ENCODE results near the gene UNG. TPM values are rescaled to one million over a fixed set of nuclear protein-coding genes. Genes with fewer than 3 reads are reported as not detected.
"Not testable (repeated sequence)": the region's sequence is repeated elsewhere in the genome, so short reads cannot be mapped to it uniquely, and the experiment has no call there.

Gene UNG
- total RNA-seq = 21.8 and 24.7 TPM in 2 replicates

- peak; percentile 82 to 96 for DNase-seq (ENCODE audit: low read depth in 2 of 2)
These were observed at the start of gene UNG for GRCh38 chr12:109097435-109098182. Gene UNG, plus strand, starts transcription at chr12:109097597. Its CDS starts 83 bp downstream, at chr12:109097680.

GRCh38 chr12:109048706-109049105 is 48.7 kb upstream of the UNG start:
- DNase-seq (ENCODE audit: low read depth in 2 of 2) = not testable (repeated sequence)

GRCh38 chr12:109049794-109050193 is 47.6 kb upstream of the UNG start:
- not testable (repeated sequence) for DNase-seq (ENCODE audit: low read depth in 2 of 2)

GRCh38 chr12:109052097-109052413 is 45.3 kb upstream of the UNG start:
- DNase-seq (ENCODE audit: low read depth in 2 of 2) = no peak

GRCh38 chr12:109052414-109053323 is 44.7 kb upstream of the UNG start, which contains the start of gene USP30:
Gene USP30, plus strand, starts transcription at chr12:109052576. Its CDS starts 103 bp downstream, at chr12:109052679.
- DNase-seq (ENCODE audit: low read depth in 2 of 2) = peak; percentile 83 to 89

GRCh38 chr12:109053382-109054123 is 43.8 kb upstream of the UNG start:
- peak in 1 of 2 donors; percentile 2 for DNase-seq (ENCODE audit: low read depth in 2 of 2)

GRCh38 chr12:109054124-109054513 is 43.3 kb upstream of the UNG start:
- DNase-seq (ENCODE audit: low read depth in 2 of 2) = not testable (repeated sequence)

GRCh38 chr12:109054520-109054919 is 42.9 kb upstream of the UNG start:
- no peak for DNase-seq (ENCODE audit: low read depth in 2 of 2)

- no peak for DNase-seq (ENCODE audit: low read depth in 2 of 2)
These were observed 40.5 kb upstream of the UNG start for GRCh38 chr12:109056891-109057290.

GRCh38 chr12:109057376-109057775 is 40.0 kb upstream of the UNG start:
- no peak for DNase-seq (ENCODE audit: low read depth in 2 of 2)

- DNase-seq (ENCODE audit: low read depth in 2 of 2) = no peak
These were observed 38.6 kb upstream of the UNG start for GRCh38 chr12:109058773-109059172.

GRCh38 chr12:109064143-109064542 is 33.3 kb upstream of the UNG start:
- no peak for DNase-seq (ENCODE audit: low read depth in 2 of 2)

- DNase-seq (ENCODE audit: low read depth in 2 of 2) = no peak
These were observed 32.1 kb upstream of the UNG start for GRCh38 chr12:109065154-109065852.

GRCh38 chr12:109065853-109066193 is 31.6 kb upstream of the UNG start:
- no peak for DNase-seq (ENCODE audit: low read depth in 2 of 2)

GRCh38 chr12:109069307-109070271 is 27.8 kb upstream of the UNG start:
- DNase-seq (ENCODE audit: low read depth in 2 of 2) = no peak

GRCh38 chr12:109074866-109075265 is 22.5 kb upstream of the UNG start:
- no peak for DNase-seq (ENCODE audit: low read depth in 2 of 2)

GRCh38 chr12:109082751-109083150 is 14.6 kb upstream of the UNG start:
- DNase-seq (ENCODE audit: low read depth in 2 of 2) = no peak

GRCh38 chr12:109084425-109084824 is 13.0 kb upstream of the UNG start:
- DNase-seq (ENCODE audit: low read depth in 2 of 2) = no peak

GRCh38 chr12:109085590-109085989 is 11.8 kb upstream of the UNG start:
- DNase-seq (ENCODE audit: low read depth in 2 of 2) = no peak

- no peak for DNase-seq (ENCODE audit: low read depth in 2 of 2)
These were observed 10.1 kb upstream of the UNG start for GRCh38 chr12:109087250-109087649.
